Body of pancreas (tissue), 4 donors: ENCODE results near the gene STX1B.

Experiments
- CTCF ChIP-seq, 7 experiments: fragments of 450-650 bp in 4 of 7; fragments of 200-600 bp in 3 of 7; sonication (generic) in 3 of 7; IDR thresholded peaks; one replicate each; pipeline ENCODE4 v1.5.1; 2016 to 2019; ENCODE audit warnings: antibody characterized with exemption in 7 of 7
- POLR2A ChIP-seq, 3 donors: fragments of 450-650 bp; IDR thresholded peaks; one replicate each; pipeline ENCODE4 v1.6.1; 2016; ENCODE audit warnings: antibody characterized with exemption in 3 of 3, mild to moderate bottlenecking in 2 of 3

DNA sequence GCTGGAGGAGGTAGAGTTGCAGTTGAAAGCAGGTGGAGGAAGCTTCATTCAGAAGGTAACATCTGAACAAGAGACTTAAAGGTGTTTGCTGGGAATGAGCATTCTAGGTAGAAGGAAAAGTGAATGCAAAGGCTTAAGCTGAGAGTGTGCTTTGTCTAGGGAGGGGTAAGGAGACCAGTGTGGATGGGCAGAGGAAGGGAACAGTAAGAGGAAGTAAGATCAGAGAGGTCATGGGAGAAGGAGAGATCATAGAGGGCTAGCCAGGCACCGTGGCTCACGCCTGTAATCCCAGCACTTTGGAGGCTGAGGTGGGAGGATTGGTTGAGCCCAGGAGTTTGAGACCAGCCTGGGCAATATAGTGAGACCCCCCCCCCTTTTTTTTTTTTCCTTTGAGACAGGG lies 26.3 kb upstream of the STX1B start:
- TF ChIP-seq CTCF (IDR thresholded peaks at IDR 0.05) (no peak), POLR2A (IDR thresholded peaks at IDR 0.05) (no peak)
